GM21825 (cell line): ENCODE measurements around the gene ALKAL2.
A peak's percentile ranks its signal among the peaks of the same experiment; 100 is the strongest.
"Not testable (repeated sequence)": the region's sequence is repeated elsewhere in the genome, so short reads cannot be mapped to it uniquely, and the experiment has no call there.

ENCODE experiments used
- ATAC-seq: cut with Tn5 transposase; IDR thresholded peaks from one replicate; pipeline ENCODE4 v1.9.1; 2021; ENCODE audit warnings: mild to moderate bottlenecking, moderate library complexity; ENCODE audit not compliant: unreplicated experiment

Gene ALKAL2, protein sequence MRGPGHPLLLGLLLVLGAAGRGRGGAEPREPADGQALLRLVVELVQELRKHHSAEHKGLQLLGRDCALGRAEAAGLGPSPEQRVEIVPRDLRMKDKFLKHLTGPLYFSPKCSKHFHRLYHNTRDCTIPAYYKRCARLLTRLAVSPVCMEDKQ

DNA sequence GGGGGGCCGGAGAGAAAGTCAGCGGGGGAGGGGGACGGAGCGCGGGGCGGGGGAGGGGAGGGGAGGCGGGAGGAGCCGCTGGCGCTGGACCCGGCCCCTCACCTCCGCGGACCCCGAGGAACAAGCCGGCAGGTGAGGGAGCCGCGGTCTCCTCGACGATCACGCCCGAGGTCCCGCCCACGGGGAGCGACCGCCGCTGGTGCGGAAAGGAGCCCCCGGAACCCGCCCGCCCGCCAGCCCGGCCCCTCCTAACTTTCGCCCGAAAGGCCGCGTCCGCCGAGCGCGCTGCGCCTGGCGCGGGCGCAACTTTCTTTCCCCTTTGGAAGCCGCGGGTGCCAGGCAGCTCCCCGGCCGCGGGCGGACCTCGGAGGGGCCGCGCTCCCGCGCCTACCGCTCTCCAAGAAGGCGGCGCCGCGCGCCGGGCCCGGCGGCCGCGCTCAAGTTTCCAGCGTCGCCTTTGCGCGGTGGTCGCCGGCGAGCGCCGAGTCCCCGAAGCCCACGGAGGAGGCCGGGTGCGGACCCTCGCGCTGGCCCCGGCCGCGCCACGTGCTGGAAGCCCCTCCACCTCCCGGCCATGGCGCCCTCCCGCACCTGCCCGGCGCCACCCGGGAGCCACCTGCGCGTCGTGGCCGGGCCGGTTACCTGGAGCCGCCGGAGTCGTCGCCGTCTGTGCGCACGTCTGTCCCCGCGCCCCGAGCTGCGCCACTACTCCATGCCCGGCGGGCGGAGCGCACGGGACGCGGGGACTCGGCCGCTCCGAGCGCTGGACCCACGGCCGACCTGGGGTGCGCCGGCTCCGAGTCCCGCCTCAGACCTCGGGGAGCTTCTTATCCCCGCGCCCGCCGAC lies at the start of gene ALKAL2:
TSS of gene ALKAL2 (minus strand) at position 181 of the 847 bp plus-strand sequence. CDS start 256 bp downstream, outside the sequence.
- ATAC-seq = no peak

GRCh38 chr2:336949-337348 lies 49.1 kb upstream of the ALKAL2 start:
- not testable (repeated sequence) for ATAC-seq

DNA sequence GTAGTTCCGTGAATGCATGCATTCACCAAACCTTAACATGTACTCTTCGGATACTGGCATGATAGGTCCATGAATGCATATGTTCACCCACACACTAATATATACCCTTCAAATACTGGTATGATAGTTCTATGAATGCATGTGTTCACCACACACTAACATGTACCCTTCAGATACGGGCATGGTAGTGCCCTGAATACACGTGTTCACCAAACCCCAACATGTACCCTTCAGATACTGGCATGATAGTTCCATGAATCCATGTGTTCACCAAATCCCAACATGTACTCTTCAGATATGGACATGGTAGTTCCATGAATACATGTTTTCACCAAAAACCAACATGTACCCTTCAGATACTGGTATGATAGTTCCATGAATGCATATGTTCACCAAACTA lies 48.5 kb upstream of the ALKAL2 start:
- no peak for ATAC-seq

- ATAC-seq = no peak
These were observed 44.7 kb upstream of the ALKAL2 start for GRCh38 chr2:332592-332991.

DNA sequence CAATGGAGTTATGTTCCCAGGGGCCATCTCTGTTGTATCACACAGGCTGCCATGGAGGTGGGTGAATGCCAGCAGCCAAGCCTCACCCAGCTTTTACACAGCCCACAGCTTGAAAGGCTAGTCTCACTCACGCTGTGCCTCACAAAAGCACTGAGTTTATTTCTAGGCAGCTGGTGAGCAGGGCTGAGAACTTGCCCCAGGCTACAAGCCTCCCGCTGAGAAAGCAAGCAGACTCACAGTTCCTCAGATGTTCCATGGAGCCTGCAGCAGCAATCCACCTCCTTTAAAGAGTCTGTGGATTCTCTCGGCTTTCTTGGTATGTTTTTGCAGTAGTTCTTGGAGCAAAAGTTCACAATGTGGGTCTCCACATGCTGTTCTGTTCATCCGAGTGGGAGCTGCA lies 40.9 kb upstream of the ALKAL2 start:
- ATAC-seq = no peak

DNA sequence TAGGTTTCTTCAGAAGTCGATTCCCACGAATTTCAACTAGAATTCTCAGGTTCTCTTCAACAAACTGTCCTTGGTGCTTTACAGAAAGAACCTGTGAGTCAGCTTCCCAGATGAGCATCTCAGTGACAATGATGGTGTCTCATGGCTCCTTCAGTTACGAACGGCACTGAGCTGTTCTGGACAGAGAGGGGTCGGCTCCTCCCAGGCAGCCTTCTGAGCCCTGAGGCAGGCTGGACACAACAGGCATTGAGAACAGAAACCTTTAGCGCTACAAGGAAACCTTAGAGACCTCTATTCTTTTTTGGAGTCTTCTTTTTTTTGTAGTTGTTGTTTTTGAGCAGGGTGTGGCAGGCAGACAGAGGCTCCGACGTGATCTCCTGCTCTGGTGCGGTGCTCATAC lies 35.1 kb upstream of the ALKAL2 start:
- no peak for ATAC-seq

DNA sequence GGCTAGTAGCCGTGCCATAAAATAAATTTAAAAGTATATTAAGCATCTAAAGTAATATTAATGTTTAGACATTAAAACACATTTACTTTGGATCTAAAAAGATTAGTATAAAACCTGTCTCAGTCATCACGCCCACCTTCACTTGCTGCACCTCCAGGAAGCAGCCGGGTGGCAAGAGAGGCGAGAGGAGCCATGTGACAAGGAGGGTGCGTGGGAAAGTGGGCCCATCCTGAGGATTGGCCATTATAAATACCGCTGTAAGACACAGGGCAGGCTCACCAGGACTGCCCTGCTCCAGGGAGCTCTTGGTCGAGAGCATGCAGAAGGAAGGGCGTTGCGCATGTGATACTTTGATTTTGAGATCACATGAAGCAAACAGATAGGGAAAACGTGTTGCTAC lies 34.4 kb upstream of the ALKAL2 start:
- no peak for ATAC-seq

- ATAC-seq = no peak
These were observed 32.7 kb upstream of the ALKAL2 start for GRCh38 chr2:320561-320960.

DNA sequence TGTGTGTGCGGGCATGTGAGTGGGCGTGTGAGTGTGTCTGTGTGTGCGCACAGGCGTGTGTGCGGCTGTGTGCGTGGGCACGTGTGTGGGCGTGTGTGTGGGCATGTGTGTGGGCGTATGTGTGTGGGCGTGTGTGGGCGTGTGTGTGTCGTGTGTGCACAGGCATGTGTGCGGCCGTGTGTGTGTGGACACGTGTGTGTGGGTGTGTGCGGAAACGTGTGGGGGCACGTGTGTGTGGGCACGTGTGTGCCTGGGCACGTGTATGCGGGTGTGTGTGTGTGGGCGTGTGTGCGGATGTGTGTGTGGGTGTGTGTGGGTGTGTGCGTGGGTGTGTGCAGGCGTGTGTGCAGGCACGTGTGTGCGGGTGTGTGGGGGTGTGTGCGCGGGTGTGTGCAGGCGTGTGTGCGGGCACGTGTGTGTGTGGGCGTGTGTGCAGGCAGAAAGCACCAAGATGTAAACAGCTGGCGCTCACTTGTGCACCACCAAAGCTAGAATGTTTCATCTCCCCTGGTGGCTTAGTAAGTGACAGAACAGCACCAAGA lies 31.2 kb upstream of the ALKAL2 start:
- no peak for ATAC-seq

- peak; percentile 74 for ATAC-seq
These were observed 29.9 kb upstream of the ALKAL2 start for GRCh38 chr2:317501-318424.

DNA sequence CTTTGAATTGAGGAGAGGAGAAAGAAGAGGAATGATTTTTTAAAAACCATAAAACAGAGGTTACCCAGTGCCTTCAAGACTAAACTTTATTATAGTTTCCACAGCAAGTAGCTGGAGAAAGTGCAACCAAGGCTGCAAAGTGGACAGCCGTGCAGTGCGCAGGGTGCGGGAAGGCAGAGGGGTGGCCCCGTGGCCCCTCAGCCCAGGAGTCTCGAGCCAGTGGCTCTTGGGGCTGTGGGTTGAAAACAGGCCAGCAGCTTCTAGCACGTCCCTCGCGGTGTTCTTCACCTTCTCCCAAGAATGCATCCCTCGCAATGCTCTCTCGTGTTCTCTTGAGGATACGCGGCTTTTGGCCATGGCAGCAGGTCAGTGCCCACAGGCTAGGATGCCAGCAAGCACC lies 28.5 kb upstream of the ALKAL2 start:
- no peak for ATAC-seq

DNA sequence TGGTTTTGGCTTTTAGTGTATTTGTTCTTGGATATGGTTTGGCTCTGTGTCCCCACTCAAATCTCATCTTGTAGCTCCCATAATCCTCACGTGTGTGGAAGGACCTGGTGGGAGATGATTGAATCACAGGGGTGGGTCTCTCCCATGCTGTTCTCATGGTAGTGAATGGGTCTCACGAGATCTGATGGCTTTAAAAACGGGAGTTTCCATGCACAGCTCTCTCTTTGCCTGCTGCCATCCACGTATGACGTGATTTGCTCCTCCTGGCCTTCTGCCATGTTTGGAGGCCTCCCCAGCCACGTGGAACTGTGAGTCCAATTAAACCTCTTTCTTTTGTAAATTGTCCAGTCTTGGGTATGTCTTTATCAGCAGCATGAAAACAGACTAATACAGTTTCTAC lies 28.0 kb upstream of the ALKAL2 start:
- not testable (repeated sequence) for ATAC-seq

- no peak for ATAC-seq
These were observed 26.9 kb upstream of the ALKAL2 start for GRCh38 chr2:314561-315336.

DNA sequence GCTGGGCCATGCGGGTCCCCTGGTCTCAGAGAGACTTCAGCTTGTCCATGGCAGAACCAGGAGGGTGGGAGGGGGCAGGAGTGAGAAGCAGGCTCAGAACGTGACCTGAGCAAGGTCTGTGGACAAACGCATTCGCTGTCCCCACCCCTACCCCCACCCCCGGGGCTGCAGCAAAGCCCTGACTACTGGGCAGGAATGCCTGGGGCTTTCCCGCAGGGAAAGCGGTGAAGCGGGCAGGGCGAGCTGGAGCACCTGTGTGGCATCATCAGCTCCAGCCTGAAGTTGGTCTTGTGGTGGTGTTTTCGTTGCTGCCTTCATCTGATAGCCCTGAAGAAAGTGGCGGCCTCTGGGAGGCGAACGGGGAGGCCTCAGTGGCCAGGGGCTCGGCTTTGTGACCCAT lies 26.1 kb upstream of the ALKAL2 start:
- no peak for ATAC-seq

- no peak for ATAC-seq
These were observed 23.1 kb upstream of the ALKAL2 start for GRCh38 chr2:310994-311393.

GRCh38 chr2:309954-310510 lies 22.1 kb upstream of the ALKAL2 start:
- no peak for ATAC-seq

DNA sequence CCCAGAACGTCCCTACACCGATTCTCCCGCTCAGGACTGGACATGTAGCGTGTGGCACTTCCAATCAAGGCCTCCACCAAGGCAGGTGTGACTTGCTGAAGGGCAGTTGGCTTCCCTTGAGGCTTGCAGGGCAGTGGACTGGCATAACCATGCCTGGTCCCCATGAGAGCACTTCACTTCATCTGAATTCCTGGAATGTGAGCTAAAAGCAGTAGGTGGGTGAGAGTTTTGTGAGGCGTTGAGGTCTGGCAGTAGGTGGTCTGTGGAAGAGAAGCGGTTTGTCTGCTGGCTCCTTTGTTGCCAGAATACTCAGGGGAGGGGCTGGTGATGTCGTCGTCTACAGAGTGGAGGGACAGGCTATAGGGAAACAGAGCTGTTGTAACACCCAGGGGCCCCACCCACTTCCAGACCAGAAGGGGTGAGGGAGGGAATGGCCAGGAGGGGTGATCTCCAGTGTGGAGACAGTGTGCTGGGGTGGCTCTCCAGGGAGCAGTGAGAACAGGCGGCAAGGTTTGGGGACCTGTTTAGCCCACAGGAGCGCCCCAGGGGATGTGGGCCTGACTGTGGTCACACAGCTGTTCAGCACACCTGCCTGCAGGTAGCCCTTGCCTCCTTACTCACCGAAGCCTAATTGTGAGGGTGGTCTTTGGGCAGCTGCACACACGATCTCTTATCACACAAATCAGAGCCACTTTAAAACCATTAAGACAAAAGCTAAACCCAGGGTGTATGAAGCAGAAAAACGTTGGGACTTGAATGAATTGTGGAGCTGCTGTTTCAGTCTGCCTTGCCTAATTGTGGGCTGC lies 21.5 kb upstream of the ALKAL2 start:
- ATAC-seq = no peak

GRCh38 chr2:305366-305765 lies 17.5 kb upstream of the ALKAL2 start:
- ATAC-seq = no peak

DNA sequence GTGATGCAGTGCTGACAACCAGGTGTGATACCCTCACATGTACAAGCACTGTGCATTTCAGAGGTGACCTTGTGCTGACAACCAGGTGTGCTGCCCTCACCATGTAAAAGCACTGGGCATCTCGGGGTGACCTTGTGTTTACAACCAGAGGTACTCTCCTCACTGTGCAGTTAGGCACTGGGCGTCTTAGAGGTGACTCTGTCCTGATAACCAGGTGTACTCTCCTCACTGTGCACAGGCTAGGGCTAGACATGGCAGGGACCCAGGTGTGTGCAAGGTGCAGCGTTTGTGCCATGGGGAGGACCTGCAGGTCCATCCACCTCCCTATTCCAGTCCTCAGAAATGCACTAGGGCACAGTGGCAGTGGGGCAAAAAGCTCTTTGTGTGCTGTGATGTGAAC lies 8.5 kb upstream of the ALKAL2 start:
- ATAC-seq = no peak
